H1 (cell line): ENCODE results near the gene ATP2A3. TPM values are rescaled to one million over a fixed set of nuclear protein-coding genes. Genes with fewer than 3 reads are reported as not detected.

Experiments used
- CTCF ChIA-PET: fragments of 300-600 bp; sonication (Branson Sonifier 250); formaldehyde crosslinking; loops from one replicate; lab custom pipeline; 2021; ENCODE audit not compliant: partially characterized antibody; lab: Charles Lee
- POLR2A ChIA-PET: fragments of 300-600 bp; sonication (Branson Sonifier 250); formaldehyde crosslinking; loops from one replicate; lab custom pipeline; 2021; ENCODE audit warnings: inconsistent platforms; ENCODE audit not compliant: partially characterized antibody; lab: Charles Lee
- DNase-seq, 2 experiments: peaks; one replicate each; pipeline versions ENCODE4 v3.0.0 to v3.0.0-alpha.2; 2010 to 2022; ENCODE audit warnings: low spot score in 2 of 2, low read depth in 1 of 2, mixed read lengths in 1 of 2
- FAIRE-seq: peaks from 2 replicates; lab custom pipeline; 2011; peaks lifted over from hg19 to GRCh38; lab: Jason Lieb, UNC
- H2AFZ ChIP-seq: 2 replicates; pipeline ENCODE4 v1.8.1; 2012; ENCODE audit warnings: low read length, inconsistent platforms
- H2AK5ac ChIP-seq: 2 replicates; pipeline ENCODE4 v1.6.1; 2013; ENCODE audit warnings: low read depth, low read length
- H2BK120ac ChIP-seq: replicated peaks from 2 replicates; pipeline ENCODE3; 2013; ENCODE audit warnings: low read depth, low read length, inconsistent platforms
- H2BK12ac ChIP-seq: 2 replicates; pipeline ENCODE4 v1.6.1; 2013; ENCODE audit warnings: low read depth, low read length
- H2BK15ac ChIP-seq: 2 replicates; pipeline ENCODE4 v1.6.1; 2013; ENCODE audit warnings: low read length
- H2BK20ac ChIP-seq: 2 replicates; pipeline ENCODE4 v1.6.1; 2013; ENCODE audit warnings: low read length
- H2BK5ac ChIP-seq: 2 replicates; pipeline ENCODE4 v1.6.1; 2013; ENCODE audit warnings: low read depth, low read length
- H3K14ac ChIP-seq: 2 replicates; pipeline ENCODE4 v1.6.1; 2013; ENCODE audit warnings: inconsistent platforms; ENCODE audit not compliant: insufficient read length
- H3K18ac ChIP-seq: 2 replicates; pipeline ENCODE4 v1.6.1; 2013; ENCODE audit warnings: low read length; ENCODE audit errors: extremely low read depth
- H3K23ac ChIP-seq: 2 replicates; pipeline ENCODE4 v1.6.1; 2013; ENCODE audit warnings: inconsistent platforms; ENCODE audit not compliant: insufficient read length
- H3K23me2 ChIP-seq: 2 replicates; pipeline ENCODE4 v1.6.1; 2013; ENCODE audit warnings: low read depth, low read length
- H3K27ac ChIP-seq: 2 replicates; pipeline ENCODE4 v1.6.1; 2011; ENCODE audit warnings: low read depth, low read length, inconsistent platforms
- H3K27me3 ChIP-seq, 4 experiments: replicated peaks in 1 of 4; 1 replicate in 1 of 4; 2 replicates in 3 of 4; pipeline versions ENCODE4 v1.6.1 to v1.8.1; 2011 to 2013; ENCODE audit warnings: low read length in 3 of 4, mild to moderate bottlenecking in 3 of 4, inconsistent platforms in 2 of 4, mixed read lengths in 2 of 4, moderate library complexity in 1 of 4; ENCODE audit not compliant: control insufficient read depth in 3 of 4, insufficient read depth in 3 of 4; ENCODE audit errors: extremely low read depth in 1 of 4
- H3K36me3 ChIP-seq, 4 experiments: 2 replicates each; pipeline versions ENCODE4 v1.6.1 to v1.8.1; 2011 to 2013; ENCODE audit warnings: mild to moderate bottlenecking in 4 of 4, low read length in 3 of 4, moderate library complexity in 2 of 4, control low read depth in 1 of 4, inconsistent platforms in 1 of 4; ENCODE audit not compliant: insufficient read depth in 4 of 4, control insufficient read depth in 2 of 4
- H3K4ac ChIP-seq: replicated peaks from 2 replicates; pipeline ENCODE3; 2013; ENCODE audit warnings: low read length, low read depth, mixed read lengths, inconsistent platforms; ENCODE audit not compliant: insufficient read length
- H3K4me1 ChIP-seq, 4 experiments: replicated peaks in 1 of 4; 1 replicate in 1 of 4; 2 replicates in 3 of 4; pipeline versions ENCODE4 v1.6.1 to v1.8.1; 2011 to 2013; ENCODE audit warnings: low read length in 3 of 4, inconsistent platforms in 2 of 4, mixed read lengths in 1 of 4; ENCODE audit not compliant: insufficient read depth in 4 of 4, control insufficient read depth in 3 of 4
- H3K4me2 ChIP-seq, 2 experiments: 2 replicates each; pipeline versions ENCODE4 v1.6.1 to v1.8.1; 2011 to 2013; ENCODE audit warnings: low read depth in 2 of 2, low read length in 2 of 2, control low read depth in 1 of 2, inconsistent platforms in 1 of 2, mild to moderate bottlenecking in 1 of 2; ENCODE audit not compliant: insufficient read depth in 1 of 2
- H3K4me3 ChIP-seq, 4 experiments: fragments of 200-600, 300-600 bp in 1 of 4; sonication (generic), shearing (Covaris generic), sonication (Bioruptor Twin) in 1 of 4; 2 replicates each; pipeline versions ENCODE4 v1.5.1 to v1.8.1; 2011 to 2016; ENCODE audit warnings: low read length in 4 of 4, low read depth in 3 of 4, control low read depth in 2 of 4, inconsistent platforms in 2 of 4, mild to moderate bottlenecking in 2 of 4, mixed read lengths in 1 of 4, moderate library complexity in 1 of 4; ENCODE audit not compliant: insufficient read depth in 2 of 4; ENCODE audit errors: extremely low read depth in 1 of 4
- H3K56ac ChIP-seq: replicated peaks from 2 replicates; pipeline ENCODE3; 2013; ENCODE audit warnings: low read depth, mild to moderate bottlenecking, mixed read lengths, low read length, inconsistent platforms; ENCODE audit not compliant: insufficient read length
- H3K79me1 ChIP-seq: 2 replicates; pipeline ENCODE4 v1.6.1; 2013; ENCODE audit warnings: low read depth, low read length, control low read depth
- H3K79me2 ChIP-seq, 2 experiments: 2 replicates each; pipeline versions ENCODE4 v1.6.1 to v1.8.1; 2012 to 2013; ENCODE audit warnings: low read length in 2 of 2, mild to moderate bottlenecking in 2 of 2, inconsistent platforms in 1 of 2; ENCODE audit not compliant: insufficient read depth in 2 of 2, control insufficient read depth in 1 of 2
- H3K9ac ChIP-seq, 4 experiments: replicated peaks in 1 of 4; 1 replicate in 1 of 4; 2 replicates in 3 of 4; pipeline versions ENCODE4 v1.6.1 to v1.8.1; 2011 to 2013; ENCODE audit warnings: low read depth in 3 of 4, low read length in 3 of 4, control low read depth in 2 of 4, mild to moderate bottlenecking in 2 of 4, moderate library complexity in 2 of 4, inconsistent platforms in 1 of 4; ENCODE audit errors: extremely low read depth in 1 of 4
- H3K9me3 ChIP-seq, 2 experiments: 2 replicates each; pipeline versions ENCODE4 v1.6.1 to v1.8.1; 2012 to 2013; ENCODE audit warnings: mild to moderate bottlenecking in 2 of 2, moderate library complexity in 2 of 2, control low read depth in 1 of 2, inconsistent platforms in 1 of 2, low read depth in 1 of 2, low read length in 1 of 2, mixed read lengths in 1 of 2; ENCODE audit not compliant: insufficient read depth in 2 of 2
- H4K20me1 ChIP-seq, 2 experiments: replicated peaks in 1 of 2; 2 replicates each; pipeline versions ENCODE3 to v1.8.1; 2011 to 2013; ENCODE audit warnings: inconsistent platforms in 2 of 2, low read length in 2 of 2, mild to moderate bottlenecking in 1 of 2; ENCODE audit not compliant: insufficient read depth in 2 of 2, control insufficient read depth in 1 of 2
- H4K5ac ChIP-seq: 2 replicates; pipeline ENCODE4 v1.6.1; 2013; ENCODE audit warnings: low read length, low read depth, mixed read lengths, inconsistent platforms; ENCODE audit not compliant: insufficient read length
- H4K8ac ChIP-seq: 2 replicates; pipeline ENCODE4 v1.8.0; 2013; ENCODE audit warnings: mild to moderate bottlenecking, moderate library complexity, low read length, inconsistent platforms; ENCODE audit not compliant: insufficient read depth; ENCODE audit errors: extremely low read depth
- H4K91ac ChIP-seq: replicated peaks from 2 replicates; pipeline ENCODE3; 2013; ENCODE audit warnings: low read length, mixed read lengths, inconsistent platforms; ENCODE audit not compliant: insufficient read length
- BCL11A ChIP-seq, 2 experiments: IDR thresholded peaks; one replicate each; pipeline ENCODE4 v1.6.1; 2011; ENCODE audit warnings: low read depth in 2 of 2, low read length in 2 of 2, mild to moderate bottlenecking in 2 of 2
- CHD1 ChIP-seq: IDR thresholded peaks from 2 replicates; pipeline ENCODE4 v1.6.1; 2012; ENCODE audit warnings: low read depth, low read length, improper control_type of control experiment
- KDM4A ChIP-seq: IDR thresholded peaks from one replicate; pipeline ENCODE4 v1.7.1; 2012; ENCODE audit warnings: low read depth, mild to moderate bottlenecking, moderate library complexity, low read length, inconsistent platforms; ENCODE audit not compliant: severe bottlenecking
- POU5F1 ChIP-seq: IDR thresholded peaks from 2 replicates; pipeline ENCODE4 v1.6.1; 2011; ENCODE audit warnings: low read depth, mild to moderate bottlenecking, low read length, moderate library complexity
- SAP30 ChIP-seq: fragments of 300-600 bp; sonication (generic); IDR thresholded peaks from 2 replicates; pipeline ENCODE4 v1.7.1; 2012; ENCODE audit warnings: low read length, moderate library complexity, mild to moderate bottlenecking, inconsistent platforms; ENCODE audit not compliant: insufficient read depth, insufficient replicate concordance
- ZNF274 ChIP-seq: IDR thresholded peaks from 2 replicates; pipeline ENCODE4 v1.7.0; 2012; ENCODE audit warnings: low read length, borderline replicate concordance; ENCODE audit errors: extremely low read depth
- WGBS, 2 experiments: shearing (Covaris generic) in 1 of 2; methylation state at CpG; one replicate each; pipeline versions ENCODE4 v1.1.6 to v1.1.7; 2013 to 2015; ENCODE audit warnings: low lambda C conversion rate in 2 of 2, mixed read lengths in 2 of 2, inconsistent platforms in 1 of 2, low coverage in 1 of 2, missing lambda C conversion rate in 1 of 2; ENCODE audit not compliant: insufficient replicate concordance in 2 of 2, insufficient coverage in 1 of 2, insufficient read length in 1 of 2; ENCODE audit errors: extremely low coverage in 1 of 2, missing lambda C conversion rate in 1 of 2; 5-methylcytosine and 5-hydroxymethylcytosine counted together
- polyA plus RNA-seq, 7 experiments: library from polyadenylated mRNA; depleted of rRNA in 3 of 7; stranded (reverse) in 5 of 7; unstranded in 2 of 7; fragments of >200 nt in 5 of 7; fragments of 200-250 nt in 2 of 7; gene quantifications; 1 replicate in 5 of 7; 2 replicates in 1 of 7; 4 replicates in 1 of 7; pipeline versions ENCODE4 v1.2.1 to v1.2.3, GENCODE V29; 2011 to 2013; ENCODE audit warnings: missing spikeins in 2 of 7, mixed read lengths in 2 of 7
- total RNA-seq: library from RNA; stranded (reverse); fragmentation: NEBNext Ultra II Directional; extraction: Animal tissue kit (Norgen Biotek cat#: 25700); gene quantifications from 2 replicates; pipeline ENCODE4 v1.2.1, GENCODE V29; 2021
- TF ChIP-seq, protein P1 (sequence below): IDR thresholded peaks from 2 replicates; pipeline ENCODE4 v1.6.1; 2011; ENCODE audit warnings: low read length, improper control_type of control experiment

Gene ATP2A3
- total and polyA plus RNA-seq, 2 of the 8 experiments (the other 6 are each of a cell fraction or from before 2014, with no cell fraction given) = 18.4 to 32.5 TPM

DNA sequence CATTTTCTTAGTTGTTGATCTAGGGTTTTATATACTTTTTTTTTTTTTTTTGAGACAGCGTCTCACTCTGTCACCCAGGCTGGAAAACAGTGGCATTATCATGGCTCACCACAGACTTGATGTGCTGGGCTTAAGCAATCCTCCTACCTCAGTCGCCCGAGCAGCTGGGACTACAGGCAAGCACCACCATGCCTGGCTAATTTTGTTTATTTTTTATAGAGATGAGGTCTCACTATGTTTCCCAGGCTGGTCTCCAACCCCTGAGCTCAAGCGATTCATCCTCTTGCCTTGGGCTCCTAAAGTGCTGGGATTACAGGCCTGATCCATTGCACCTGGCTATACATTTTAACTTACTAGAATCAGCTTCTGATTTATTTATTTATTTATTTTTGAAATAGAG, 34.2 kb upstream of the ATP2A3 start:
- Histone ChIP-seq H3K79me1 (no peaks in the 10 kb centered on the region), H3K4me2 (no peak overlapping the region), H4K20me1 (no peaks in the 10 kb centered on the region), H3K36me3 (no peaks in the 10 kb centered on the region), H2BK5ac (no peak overlapping the region), H3K4me1 (peaks cover 0 to 3% (median 2%) of the 10 kb centered on the region in 4 experiments; a peak in 6 of 7 replicates), H3K27me3 (no peaks in the 10 kb centered on the region), H3K23ac (no peak overlapping the region), H4K8ac (no peak overlapping the region), H2BK120ac (no peak overlapping the region), H2BK20ac (no peak overlapping the region), H2AFZ (no peak overlapping the region), H3K79me2 (no peaks in the 10 kb centered on the region), H4K91ac (no peak overlapping the region), H3K56ac (no peak overlapping the region), H2BK12ac (no peak overlapping the region), H3K23me2 (no peaks in the 10 kb centered on the region), H3K18ac (no peak overlapping the region), H3K9ac (no peak overlapping the region), H3K14ac (no peak overlapping the region), H3K9me3 (no peaks in the 10 kb centered on the region), H3K4ac (no peak overlapping the region), H3K4me3 (no peak overlapping the region), H2AK5ac (no peak overlapping the region), H2BK15ac (no peak overlapping the region), H4K5ac (no peak overlapping the region), H3K27ac (no peak overlapping the region)
- 95% methylated on average over 4 of the region's 4 CpGs; no CpG with 5 or more reads in 1 of the 2 experiments for WGBS, 2 experiments
- ChIA-PET POLR2A (interaction anchor here (1.1 kb wide), 1 partner anchor 148 kb away, joined by 3 read pairs; no protein-coding TSS in a partner anchor), CTCF (interaction anchor here (0.8 to 1.4 kb wide), 4 partner anchors 9 to 85 kb away, joined by 3 to 12 read pairs (median 3); no protein-coding TSS in a partner anchor)
- FAIRE-seq (no peak), DNase-seq (no peak)
- no peak for TF ChIP-seq ZNF274
- TF ChIP-seq BCL11A (IDR thresholded peaks at IDR 0.05; ENCODE audit: low read depth in 2 of 2, low read length in 2 of 2) = no peak
- TF ChIP-seq, protein P1, sequence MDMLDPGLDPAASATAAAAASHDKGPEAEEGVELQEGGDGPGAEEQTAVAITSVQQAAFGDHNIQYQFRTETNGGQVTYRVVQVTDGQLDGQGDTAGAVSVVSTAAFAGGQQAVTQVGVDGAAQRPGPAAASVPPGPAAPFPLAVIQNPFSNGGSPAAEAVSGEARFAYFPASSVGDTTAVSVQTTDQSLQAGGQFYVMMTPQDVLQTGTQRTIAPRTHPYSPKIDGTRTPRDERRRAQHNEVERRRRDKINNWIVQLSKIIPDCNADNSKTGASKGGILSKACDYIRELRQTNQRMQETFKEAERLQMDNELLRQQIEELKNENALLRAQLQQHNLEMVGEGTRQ = no peak
- no peak for TF ChIP-seq SAP30
- TF ChIP-seq CHD1 = no peak
- TF ChIP-seq POU5F1 = no peak
- TF ChIP-seq KDM4A = no peak
